ENCODE data around the gene GUCY2D. TPM values are rescaled to one million over a fixed set of nuclear protein-coding genes. Genes with fewer than 3 reads are reported as not detected.
A peak's percentile ranks its signal among the peaks of the same experiment; 100 is the strongest.

GUCY2D gene
- total RNA-seq, 1 donor from 2014 or later: 2.6 TPM

- no peak for TF ChIP-seq CTCF (IDR thresholded peaks at IDR 0.05)
- Histone ChIP-seq H3K9me3 (no peaks in the 10 kb centered on the region), H3K27me3 (no peaks in the 10 kb centered on the region), H3K4me3 (no peak overlapping the region), H3K4me1 (peaks cover 6% of the 10 kb centered on the region), H3K27ac (no peak overlapping the region), H3K36me3 (no peaks in the 10 kb centered on the region)
- no peak for DNase-seq
- no peak for ATAC-seq
- intact Hi-C loops (cut with DNase I): no loop called here
Measured at GRCh38 chr17:7987112-7987893, 15.1 kb upstream of the GUCY2D start.

DNA sequence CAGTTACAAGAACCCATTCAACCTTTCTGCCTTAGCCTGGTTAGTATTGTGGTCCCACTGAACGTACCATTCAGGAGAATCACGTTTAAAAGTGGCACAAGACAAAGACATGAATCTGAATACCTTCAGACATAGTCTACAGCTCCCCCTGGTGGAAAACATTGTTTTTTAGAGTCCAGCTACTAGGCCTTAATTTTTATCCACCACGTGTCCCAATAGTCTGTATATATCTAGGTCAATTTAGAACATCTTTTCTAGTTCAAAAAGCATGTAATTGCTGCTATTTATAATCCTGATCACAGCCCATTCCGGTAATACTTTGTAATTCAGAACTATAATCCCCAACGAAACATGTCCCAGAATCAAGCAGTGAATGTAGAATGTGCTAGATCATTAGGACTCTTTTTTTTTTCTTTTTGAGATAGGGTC lies 13.7 kb upstream of the GUCY2D start:
- peaks cover 6% of the 10 kb centered on the region for H3K4me1 ChIP-seq
- no peak for DNase-seq
- H3K27me3 ChIP-seq: peaks cover 3% of the 10 kb centered on the region
- peak; percentile 71 for TF ChIP-seq CTCF (IDR thresholded peaks at IDR 0.05)
- no peak overlapping the region for H3K27ac ChIP-seq
- H3K36me3 ChIP-seq: no peaks in the 10 kb centered on the region
- intact Hi-C loops (cut with DNase I): no loop called here
- ATAC-seq: peak; percentile 70
- no peak overlapping the region for H3K4me3 ChIP-seq
- H3K9me3 ChIP-seq: no peaks in the 10 kb centered on the region

DNA sequence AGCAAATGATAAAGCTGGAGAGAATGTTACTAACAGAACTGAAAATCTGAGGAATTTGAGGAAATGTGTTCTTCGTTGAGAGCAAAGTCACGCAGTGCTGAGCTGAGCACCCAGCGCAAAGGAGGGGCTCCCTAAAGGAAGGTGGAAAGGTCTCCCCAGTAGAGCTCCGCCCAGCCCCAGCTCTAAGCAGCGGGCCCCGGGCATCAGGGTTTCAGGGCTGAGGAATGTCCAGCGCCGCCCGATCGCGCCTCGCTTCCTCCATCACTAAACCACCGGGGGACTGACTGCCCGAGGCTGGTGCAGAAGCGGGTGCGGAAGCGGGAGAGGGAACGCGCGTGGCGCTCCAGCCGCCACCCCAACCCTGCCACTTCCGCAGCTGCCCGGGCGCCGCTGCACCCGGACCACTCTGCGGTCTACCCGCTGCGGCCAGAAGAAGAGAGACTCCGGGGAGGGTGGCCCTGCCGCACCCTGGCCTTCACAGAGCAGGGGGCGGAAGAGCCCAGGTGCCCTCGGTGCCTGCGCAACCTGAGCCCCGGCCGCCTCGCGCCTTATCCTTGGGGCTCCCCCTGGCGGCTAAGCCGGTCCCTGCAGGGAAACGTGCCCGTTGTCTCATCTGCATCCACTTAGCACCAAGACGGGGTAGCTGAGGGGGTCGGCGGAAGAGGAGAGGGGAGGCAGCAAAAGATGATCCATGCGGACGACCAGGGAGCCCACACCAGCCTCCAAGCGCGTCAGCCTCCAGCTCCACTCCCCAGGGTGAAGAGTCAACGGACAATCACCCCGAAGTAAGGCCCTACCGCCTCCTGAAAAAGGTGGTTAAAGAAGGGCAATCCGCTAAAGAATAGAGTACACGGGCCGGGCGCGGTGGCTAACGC lies 12.4 kb upstream of the GUCY2D start:
- intact Hi-C loops (cut with DNase I): loop anchor here (5.0 kb wide), 2 partner anchors 78 to 128 kb away; no protein-coding TSS in a partner anchor
- peak overlapping the region; percentile 78 for H3K27ac ChIP-seq

DNA sequence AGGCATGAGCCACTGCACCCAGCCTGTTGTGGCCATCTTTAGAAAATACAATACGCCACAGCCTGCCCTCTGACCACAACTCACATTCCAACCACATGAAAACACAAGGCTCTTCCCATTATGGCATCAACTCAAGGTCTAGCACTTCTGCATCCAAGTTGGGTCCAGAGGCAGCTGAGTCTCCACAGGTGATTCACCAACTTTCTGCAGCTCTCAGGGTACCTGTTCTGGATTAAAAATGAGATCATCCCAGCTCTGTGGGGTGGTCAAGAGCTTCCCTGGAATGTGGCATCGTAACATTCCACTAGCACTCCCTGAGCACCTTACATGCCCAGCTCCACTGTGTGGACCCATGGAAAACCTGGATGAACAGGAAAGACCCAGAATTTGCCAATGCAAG lies 9.9 kb upstream of the GUCY2D start:
- no peaks in the 10 kb centered on the region for H3K9me3 ChIP-seq
- H3K27ac ChIP-seq: no peak overlapping the region
- peak; percentile 55 for ATAC-seq
- intact Hi-C loops (cut with DNase I): loop anchor here (5.0 kb wide), 2 partner anchors 80 to 130 kb away; no protein-coding TSS in a partner anchor
- no peak for TF ChIP-seq CTCF (IDR thresholded peaks at IDR 0.05)
- peaks cover 6% of the 10 kb centered on the region for H3K4me1 ChIP-seq
- no peak overlapping the region for H3K4me3 ChIP-seq
- peaks cover 28% of the 10 kb centered on the region for H3K27me3 ChIP-seq
- no peaks in the 10 kb centered on the region for H3K36me3 ChIP-seq
- no peak for DNase-seq

More for the DNA sequence above, 12.4 kb upstream of the GUCY2D start:
- peak; percentile 95 for ATAC-seq
- peak; percentile 93 for DNase-seq
- H3K36me3 ChIP-seq: no peaks in the 10 kb centered on the region
- H3K4me3 ChIP-seq: peak overlapping the region; percentile 59
- peaks cover 10% of the 10 kb centered on the region for H3K27me3 ChIP-seq
- peak; percentile 95 for TF ChIP-seq CTCF (IDR thresholded peaks at IDR 0.05)
- no peaks in the 10 kb centered on the region for H3K9me3 ChIP-seq
- H3K4me1 ChIP-seq: peaks cover 6% of the 10 kb centered on the region

DNA sequence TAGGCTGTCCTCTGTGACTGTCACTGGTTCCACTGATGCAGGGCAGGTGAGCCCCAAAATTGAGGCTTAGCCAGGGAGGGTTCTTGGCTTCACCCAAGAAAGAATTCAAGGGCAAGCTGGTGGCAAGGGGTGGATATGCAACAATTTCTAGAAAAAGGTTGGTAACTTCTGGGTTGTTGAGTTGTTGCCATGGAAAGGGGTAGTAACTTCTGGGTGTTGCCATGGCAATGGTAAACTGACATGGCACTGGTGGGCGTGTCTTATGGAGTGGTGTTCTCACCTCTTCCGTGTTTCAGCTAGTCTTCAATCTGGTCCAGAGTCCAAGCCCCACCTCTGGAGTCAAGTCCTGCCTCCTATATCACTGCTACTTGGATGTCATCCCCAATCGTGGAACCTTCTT lies 9.5 kb upstream of the GUCY2D start:
- H3K36me3 ChIP-seq: no peaks in the 10 kb centered on the region
- H3K9me3 ChIP-seq: no peaks in the 10 kb centered on the region
- ATAC-seq: no peak
- H3K27me3 ChIP-seq: peaks cover 28% of the 10 kb centered on the region
- no peak overlapping the region for H3K4me3 ChIP-seq
- no peak for TF ChIP-seq CTCF (IDR thresholded peaks at IDR 0.05)
- intact Hi-C loops (cut with DNase I): loop anchor here (5.0 kb wide), 2 partner anchors 81 to 131 kb away; no protein-coding TSS in a partner anchor
- H3K4me1 ChIP-seq: peaks cover 6% of the 10 kb centered on the region
- no peak for DNase-seq
- no peak overlapping the region for H3K27ac ChIP-seq

All from upper lobe of right lung (tissue), 1 donor.